ENCODE results near the gene SPRYD4. TPM values are rescaled to one million over a fixed set of nuclear protein-coding genes. Genes with fewer than 3 reads are reported as not detected.
A peak's percentile ranks its signal among the peaks of the same experiment; 100 is the strongest.

Gene SPRYD4
- 2.3 and 3.0 TPM in 2 replicates for total RNA-seq

DNA sequence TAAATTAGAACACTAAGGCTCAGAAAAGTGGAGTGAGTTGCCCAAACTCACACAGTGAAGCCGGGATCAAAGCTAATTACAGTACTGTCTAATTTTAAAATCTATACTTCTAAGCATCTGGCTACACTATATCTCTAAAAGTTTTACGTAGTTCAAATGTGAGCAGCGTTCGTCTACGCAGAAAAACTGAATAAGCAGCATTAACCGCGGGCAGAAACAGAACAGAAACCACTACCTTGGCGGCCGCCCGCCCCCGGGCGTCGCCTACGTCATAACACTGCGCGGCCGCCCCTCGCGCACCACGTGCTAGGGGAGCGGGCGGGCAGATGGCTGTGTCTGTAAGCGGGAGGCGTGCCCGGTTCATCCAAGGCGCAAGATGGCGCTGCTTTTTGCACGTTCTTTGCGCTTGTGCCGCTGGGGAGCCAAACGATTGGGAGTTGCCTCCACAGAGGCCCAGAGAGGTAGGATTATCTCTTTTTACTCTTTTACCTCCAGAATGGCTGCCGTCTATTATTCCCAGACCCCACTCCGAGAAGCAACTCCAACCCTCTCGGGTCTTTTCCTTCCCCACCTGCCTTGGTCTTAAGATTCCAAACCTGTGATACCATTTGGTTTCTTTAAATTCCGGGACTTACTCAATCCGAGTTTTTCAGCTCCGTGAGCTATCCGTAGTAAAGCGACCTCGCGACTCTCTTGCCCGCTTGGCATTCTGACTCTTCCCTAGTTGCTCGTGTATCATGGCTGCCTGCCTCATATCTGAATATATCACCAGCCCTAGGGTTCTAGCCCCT is at the start of gene SPRYD4:
SPRYD4 (plus strand) TSS at position 363 of the 791 bp plus-strand sequence; CDS start at position 377, 14 bp downstream.
- peak within 1 kb of the TSS; percentile 95 for H3K4me3 ChIP-seq (ENCODE audit: low read depth, low read length)
- TF ChIP-seq, protein P1, sequence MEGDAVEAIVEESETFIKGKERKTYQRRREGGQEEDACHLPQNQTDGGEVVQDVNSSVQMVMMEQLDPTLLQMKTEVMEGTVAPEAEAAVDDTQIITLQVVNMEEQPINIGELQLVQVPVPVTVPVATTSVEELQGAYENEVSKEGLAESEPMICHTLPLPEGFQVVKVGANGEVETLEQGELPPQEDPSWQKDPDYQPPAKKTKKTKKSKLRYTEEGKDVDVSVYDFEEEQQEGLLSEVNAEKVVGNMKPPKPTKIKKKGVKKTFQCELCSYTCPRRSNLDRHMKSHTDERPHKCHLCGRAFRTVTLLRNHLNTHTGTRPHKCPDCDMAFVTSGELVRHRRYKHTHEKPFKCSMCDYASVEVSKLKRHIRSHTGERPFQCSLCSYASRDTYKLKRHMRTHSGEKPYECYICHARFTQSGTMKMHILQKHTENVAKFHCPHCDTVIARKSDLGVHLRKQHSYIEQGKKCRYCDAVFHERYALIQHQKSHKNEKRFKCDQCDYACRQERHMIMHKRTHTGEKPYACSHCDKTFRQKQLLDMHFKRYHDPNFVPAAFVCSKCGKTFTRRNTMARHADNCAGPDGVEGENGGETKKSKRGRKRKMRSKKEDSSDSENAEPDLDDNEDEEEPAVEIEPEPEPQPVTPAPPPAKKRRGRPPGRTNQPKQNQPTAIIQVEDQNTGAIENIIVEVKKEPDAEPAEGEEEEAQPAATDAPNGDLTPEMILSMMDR (IDR thresholded peaks at IDR 0.05; ENCODE audit: insufficient read depth, low read depth, low read length) = peak; percentile 14
- DNase-seq (ENCODE audit: low read depth) = peak; percentile 94

DNA sequence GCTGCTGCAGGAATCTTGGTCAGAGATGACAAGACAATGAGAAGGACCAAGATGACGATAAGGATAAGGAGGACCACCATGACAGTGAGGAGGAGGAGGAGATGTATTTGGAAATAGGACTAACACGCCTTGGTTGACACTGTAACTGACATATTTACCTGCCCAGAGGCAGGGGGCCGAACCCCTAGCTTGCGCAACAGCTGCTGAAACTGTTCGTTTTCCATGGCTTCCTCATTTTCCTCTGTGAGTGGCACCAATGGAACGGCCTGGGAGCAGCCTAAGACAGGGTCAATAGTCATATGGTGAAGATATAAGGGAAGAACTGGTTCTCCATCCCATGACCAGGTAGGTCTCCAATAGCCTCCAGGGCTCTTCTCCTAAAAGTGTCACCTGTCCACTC is 48.0 kb upstream of the SPRYD4 start:
- H3K4me3 ChIP-seq (ENCODE audit: low read depth, low read length) = no peak overlapping the region
- DNase-seq (ENCODE audit: low read depth) = no peak
- TF ChIP-seq, protein P1 (IDR thresholded peaks at IDR 0.05; ENCODE audit: insufficient read depth, low read depth, low read length) = no peak

DNA sequence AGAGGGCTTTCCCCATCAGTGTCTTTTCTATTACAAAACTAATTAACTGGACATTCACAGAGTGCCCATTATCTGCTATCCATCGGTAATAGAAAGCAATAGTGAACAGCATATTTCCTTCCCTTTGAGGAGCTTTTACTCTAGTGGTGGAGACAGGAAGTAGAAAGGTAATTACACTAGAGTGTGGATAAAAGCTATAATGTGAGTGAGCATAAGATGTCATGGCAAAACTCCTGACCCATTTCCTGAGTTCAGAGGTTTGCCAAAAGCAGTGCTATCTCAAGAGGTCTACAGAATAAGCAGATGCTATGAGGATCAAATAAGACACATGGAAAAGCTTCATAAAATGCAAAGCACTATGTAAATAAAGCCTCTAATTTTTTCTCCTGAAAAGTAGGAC is 43.2 kb upstream of the SPRYD4 start:
- TF ChIP-seq, protein P1 (IDR thresholded peaks at IDR 0.05; ENCODE audit: insufficient read depth, low read depth, low read length) = no peak

DNA sequence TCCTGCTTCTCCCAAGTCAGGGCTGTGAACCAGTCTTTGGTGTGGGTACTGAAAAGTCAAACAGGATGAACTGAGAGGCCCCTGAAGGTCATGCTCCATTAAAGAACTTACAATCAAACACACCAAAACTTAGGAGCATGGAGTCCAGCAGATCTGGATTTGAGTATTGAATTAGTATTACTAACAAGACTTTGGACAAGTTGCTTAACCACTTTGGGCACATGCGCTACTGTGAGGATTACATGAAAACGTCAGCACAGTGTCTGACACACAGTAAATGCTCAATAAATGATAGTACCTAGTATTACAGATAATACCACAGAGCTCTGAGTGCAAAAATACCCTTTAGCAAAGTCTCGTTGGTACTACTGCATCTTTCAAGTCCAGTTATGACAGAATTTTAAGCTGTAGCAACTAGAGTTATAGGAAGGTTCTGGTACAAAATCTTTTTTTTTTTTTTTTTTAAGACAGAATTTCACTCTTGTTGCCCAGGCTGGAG is 42.4 kb upstream of the SPRYD4 start:
- no peak for DNase-seq (ENCODE audit: low read depth)
- no peak overlapping the region for H3K4me3 ChIP-seq (ENCODE audit: low read depth, low read length)
- TF ChIP-seq, protein P1 (IDR thresholded peaks at IDR 0.05; ENCODE audit: insufficient read depth, low read depth, low read length) = no peak

More for the DNA sequence above, 43.2 kb upstream of the SPRYD4 start:
- no peak overlapping the region for H3K4me3 ChIP-seq (ENCODE audit: low read depth, low read length)
- no peak for DNase-seq (ENCODE audit: low read depth)

DNA sequence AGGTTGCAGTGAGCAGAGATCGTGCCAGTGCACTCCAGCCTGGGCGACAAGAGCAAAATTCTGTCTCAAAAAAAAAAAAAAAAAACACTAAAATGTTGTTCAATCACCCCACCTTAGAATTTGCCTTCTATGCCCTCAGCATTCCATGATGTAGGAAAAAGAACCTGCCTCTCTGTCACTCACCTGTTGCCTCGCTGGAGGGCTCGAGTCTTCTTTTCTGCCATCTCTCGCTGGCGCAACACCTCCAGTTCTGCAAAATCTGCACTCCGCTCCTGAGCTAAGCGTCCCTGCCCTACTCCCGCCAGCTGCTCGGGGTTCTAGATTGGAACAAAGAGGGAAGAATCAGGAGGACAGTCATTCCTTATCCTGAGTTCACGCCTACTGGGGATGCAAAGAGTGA is 37.1 kb upstream of the SPRYD4 start:
- no peak overlapping the region for H3K4me3 ChIP-seq (ENCODE audit: low read depth, low read length)
- no peak for DNase-seq (ENCODE audit: low read depth)
- TF ChIP-seq, protein P1 (IDR thresholded peaks at IDR 0.05; ENCODE audit: insufficient read depth, low read depth, low read length) = no peak

DNA sequence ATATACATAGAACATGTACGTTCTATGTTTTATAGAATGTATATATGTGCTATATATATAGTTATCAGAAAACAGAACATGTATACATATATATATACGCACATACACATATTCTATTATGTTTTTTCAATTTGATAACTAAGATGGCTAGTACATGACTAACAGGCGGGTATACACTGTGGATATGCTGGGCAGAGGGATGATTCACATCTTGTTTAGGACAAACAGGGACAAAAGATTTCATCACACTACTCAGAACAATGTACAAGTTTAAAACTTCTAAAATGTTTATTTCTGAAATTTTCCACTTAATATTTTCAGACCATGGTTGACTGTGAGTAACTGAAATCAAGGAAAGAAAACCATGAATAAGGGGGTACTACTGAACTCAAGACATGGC is 36.5 kb upstream of the SPRYD4 start:
- DNase-seq (ENCODE audit: low read depth) = peak; percentile 23
- TF ChIP-seq, protein P1 (IDR thresholded peaks at IDR 0.05; ENCODE audit: insufficient read depth, low read depth, low read length) = no peak
- no peak overlapping the region for H3K4me3 ChIP-seq (ENCODE audit: low read depth, low read length)

Data from fibroblast of villous mesenchyme (primary cell).